ENCODE measurements around the gene HOXB3.
A peak's percentile ranks its signal among the peaks of the same experiment; 100 is the strongest.

Gene HOXB3

DNA sequence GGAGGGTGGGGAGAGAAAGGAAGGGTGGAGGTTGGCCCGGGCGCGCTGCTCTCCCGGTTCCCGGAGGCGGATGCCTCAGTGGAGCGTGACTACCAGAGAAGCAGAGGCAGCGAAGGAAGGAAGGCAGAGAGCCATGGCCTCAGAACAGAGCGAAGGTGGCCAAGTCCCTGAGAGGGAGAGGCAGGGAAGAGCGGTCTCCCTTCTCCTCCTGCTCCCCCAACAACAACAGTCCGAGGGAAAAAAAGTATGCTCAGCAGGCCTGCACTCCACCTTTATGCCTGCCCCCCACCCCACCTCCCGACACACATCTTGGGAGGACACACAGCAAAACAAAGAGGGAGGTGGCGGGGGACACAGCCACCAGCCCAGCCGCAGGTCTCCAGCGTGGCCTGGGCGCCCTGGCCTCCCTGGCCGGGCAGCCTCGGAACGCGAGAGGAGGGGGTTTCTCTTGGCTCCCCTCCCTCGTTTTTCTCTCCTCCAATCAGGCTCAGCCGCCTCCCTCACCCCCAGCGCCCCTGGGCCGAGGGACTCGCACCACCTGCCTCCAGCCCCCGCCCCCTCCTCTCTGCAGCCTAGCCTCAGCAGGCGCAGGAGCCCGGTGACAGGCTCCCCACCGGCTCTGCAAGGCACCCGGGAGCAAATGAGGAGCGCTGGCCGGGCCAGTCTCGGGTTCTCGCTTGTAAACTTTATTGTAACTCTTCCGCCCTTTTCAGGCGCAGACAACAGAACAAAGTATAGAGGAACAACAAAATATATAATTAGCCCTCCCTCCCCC is 21.8 kb upstream of the HOXB3 start:
- DNase-seq, result no peak

DNA sequence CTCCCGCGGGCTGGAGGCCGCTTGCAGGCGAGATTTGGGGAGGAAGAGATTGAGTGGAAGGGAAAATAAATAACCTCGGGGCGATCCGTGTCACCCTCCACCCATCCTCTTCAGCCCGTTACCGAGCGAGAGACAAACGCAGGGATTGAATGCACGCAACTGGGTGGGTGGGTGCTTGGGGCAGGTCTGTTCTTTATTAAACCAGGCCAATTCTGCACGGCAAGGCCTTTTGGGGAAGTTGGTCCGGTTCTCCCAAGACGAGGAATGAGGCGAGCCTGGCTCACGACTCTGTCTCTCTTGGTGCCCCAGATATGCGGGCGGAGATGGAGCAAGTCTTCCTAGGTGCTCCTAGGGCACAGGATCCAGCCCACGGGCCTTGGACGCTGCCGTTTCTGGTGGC is 21.2 kb upstream of the HOXB3 start:
- DNase-seq, result no peak

DNA sequence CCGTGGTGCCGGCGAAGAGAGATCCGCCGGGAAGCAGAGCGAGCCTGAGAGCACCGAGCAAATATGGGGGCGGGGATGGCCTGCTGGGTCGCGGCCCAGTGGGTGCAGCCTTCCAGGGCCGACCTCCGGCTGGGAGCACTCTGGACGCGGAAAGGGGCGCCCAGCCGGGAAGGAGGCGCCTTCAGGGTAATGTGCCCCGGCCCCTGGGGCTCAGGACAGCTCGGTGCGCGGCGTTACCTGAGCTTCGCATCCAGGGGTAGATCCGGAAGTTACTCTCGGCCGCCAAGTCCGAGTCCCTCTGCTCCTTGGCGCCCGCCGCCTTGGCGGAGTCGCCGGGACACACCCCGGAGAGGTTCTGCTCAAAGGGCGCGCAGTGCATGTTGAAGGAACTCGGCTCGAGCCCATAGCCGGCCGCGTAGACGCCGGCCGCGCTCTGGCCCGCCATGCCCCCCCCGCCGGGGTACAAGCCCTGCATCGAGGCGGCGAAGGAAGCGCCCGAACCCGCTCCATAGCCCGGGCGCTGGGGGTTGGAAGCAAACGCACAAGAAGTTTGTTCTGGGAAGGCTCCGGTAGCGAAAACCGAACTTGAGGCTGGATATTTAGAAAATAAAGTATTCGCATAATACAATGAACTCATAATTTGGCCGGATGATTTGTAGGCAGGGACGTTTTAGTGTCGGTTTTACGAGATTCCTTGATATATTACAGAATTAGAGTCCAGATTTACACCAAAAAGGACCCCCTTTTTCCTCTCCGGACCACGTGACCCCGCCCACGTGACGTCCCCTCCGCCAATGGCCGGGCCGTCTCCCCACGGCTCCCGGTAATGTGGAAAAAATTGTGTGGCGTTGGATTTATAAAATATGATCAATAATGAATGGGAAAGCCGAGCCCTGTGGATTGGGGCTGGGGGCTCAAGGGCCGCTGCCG is 20.5 kb upstream of the HOXB3 start, which contains the start of gene HOXB7:
Gene HOXB7 (minus strand): TSS at position 736 of the 930 bp plus-strand sequence. CDS start 99 bp downstream, at position 637.
- peak; percentile 56 for DNase-seq

DNA sequence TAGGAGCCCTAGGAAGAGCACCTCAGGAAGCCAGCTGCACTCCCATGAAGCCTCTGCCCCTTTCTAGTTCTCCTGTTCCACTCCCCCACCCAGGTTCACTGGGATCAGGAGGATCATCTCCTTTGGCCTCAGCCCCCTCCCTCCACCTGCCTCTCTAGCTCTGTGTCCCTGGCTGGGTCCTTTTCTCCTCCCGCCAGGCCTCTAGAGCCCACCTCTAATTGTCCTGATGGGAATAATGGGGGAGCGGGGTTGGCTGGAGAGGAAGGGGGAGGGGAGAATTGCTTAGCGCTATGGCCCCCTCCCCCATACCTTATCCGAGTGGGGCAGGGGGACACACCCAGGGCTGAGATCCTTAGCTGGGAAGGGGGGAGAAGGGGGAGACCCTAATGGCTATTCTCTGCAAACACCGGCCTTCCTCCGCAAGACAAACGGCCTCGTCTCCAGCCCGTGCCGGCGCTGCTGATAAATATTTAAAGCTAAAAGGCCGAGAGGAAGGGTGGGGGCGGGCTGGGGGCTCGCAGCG is 19.8 kb upstream of the HOXB3 start:
- no peak for DNase-seq

DNA sequence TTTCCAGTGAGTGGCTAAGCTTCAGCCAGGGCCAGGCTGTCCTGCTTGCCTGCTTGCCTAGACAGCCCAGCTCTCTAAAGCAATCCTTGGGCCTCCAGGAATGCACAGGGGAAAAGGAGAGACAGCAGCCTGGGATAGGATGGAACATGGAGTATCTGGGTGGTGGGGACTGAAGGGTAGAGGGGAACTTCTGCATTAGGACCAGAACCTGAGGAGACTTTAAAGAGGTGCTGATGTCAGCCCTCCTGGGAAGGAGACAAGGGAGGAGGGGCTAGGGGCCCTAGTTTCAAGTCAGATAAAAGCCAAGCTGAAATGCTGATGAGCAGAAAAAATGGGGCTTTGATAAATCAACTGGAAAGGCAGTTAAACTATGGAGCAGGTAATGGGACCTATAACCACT is 19.0 kb upstream of the HOXB3 start:
- no peak for DNase-seq

DNA sequence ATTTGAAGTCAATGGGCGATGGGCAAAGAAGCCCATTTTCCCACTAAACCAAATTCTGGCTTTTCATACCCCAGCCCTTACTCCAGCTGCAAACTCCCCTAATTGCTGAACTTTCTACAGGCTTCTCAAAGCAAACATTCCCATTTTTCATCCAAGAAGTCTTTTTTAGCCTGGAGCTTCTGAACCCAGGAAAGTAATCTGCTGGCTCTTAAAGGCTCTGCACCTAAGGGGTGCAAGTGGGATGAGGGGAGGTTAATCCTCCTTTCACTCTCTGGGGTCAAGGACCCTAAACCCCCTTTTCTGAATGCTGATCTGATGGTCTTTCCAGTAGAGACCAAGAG is 18.4 kb upstream of the HOXB3 start:
- no peak for DNase-seq

DNA sequence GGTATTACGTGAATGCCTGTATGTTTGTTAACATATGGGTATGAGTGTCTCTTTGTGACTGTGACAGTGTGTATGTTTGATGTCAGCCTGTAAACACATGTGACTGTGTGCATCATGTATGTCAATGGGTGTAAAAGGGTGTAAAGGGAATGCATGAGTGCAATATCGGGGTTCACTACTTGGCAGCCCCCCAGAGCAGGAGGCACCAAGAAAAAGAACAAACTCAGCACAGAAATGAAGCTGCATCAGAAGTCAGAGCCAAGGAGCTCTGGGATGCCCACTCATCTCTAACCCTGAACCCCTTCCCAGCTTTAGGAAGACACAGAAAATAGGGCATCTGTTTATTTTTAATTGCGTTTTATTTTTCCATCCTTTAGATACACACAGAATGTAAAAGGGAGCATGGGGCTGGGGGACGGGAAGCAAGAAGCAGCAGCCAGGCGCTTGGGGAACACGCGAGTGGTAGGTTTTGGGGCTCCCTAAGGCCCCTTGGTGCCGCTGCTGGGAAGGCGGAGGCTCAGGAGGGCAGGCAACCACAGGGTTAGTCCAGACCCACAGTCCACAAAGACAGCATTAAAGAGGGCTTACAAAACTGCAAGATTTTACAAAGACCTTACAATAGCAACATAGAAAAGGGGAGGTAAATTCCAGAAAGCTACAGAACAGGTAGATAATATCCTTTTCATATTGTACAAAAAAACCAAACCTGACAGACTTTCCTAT is 17.0 kb upstream of the HOXB3 start:
- no peak for DNase-seq

DNA sequence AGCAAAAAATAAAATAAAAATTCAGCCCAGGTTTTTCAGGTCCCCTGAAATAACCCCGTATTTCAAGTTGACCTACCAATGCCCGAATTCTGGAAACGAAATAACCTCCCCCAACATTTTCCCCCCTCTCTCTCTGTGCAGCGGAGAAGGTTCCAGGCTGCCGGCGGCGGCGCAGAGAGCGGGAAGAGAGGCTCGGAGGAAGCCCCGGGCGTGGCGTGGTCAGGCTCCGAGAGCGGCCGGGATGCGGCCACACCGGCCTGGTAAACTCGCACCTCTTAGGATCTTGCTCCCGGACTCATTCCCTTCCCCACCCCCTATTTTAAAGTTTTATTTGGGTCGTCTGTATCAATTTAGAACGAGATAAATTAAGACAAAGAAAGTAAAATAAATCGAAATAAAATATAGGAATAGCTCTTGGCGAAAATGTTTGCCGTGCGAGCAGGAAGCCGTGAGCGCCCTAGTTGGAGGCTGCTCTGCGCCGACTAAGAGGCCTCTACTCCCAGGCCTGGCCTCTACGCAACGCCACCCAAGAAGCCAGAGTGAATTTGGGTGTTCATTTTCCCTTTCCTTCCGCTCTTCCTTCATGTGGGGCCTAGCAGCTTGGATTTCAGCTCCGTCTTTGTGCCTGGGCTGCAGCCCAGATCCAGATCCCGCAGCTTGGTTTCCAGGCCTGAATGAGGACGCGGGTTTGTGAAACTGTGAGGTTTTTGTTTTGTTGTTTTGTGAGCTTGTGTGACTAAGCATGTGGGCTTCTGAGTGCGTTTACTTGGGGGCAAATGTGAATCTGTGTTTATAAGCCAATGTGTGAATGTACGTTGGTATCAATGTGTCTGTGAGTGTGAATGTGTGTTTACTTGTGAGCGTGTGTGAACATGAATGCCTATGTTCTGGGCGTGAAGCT is 16.2 kb upstream of the HOXB3 start:
- DNase-seq, result no peak

DNA sequence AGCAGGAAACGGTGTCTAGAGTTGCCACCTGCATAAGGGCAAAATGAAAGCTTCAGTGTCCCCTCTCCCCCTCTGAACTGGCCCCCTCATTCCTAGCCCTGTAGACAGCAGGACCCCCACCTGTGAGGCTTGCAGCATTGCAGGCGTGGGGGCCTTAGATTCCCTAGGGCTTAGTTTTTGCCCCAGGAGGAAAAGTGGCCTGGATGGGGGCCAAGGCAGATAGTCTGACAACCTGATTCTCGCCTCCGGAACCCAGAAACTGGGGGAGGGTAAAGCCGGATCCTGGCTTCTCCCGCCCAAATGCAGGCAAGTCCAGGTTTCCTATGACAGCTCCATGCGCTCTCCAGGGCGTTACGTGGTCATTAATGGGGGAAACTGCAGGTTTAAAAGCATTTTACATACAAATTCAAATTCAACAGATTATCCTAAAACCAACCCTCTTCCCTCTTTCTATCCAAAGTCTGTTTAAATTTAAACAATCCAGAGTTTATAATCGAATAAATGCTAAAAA is 15.4 kb upstream of the HOXB3 start:
- no peak for DNase-seq

DNA sequence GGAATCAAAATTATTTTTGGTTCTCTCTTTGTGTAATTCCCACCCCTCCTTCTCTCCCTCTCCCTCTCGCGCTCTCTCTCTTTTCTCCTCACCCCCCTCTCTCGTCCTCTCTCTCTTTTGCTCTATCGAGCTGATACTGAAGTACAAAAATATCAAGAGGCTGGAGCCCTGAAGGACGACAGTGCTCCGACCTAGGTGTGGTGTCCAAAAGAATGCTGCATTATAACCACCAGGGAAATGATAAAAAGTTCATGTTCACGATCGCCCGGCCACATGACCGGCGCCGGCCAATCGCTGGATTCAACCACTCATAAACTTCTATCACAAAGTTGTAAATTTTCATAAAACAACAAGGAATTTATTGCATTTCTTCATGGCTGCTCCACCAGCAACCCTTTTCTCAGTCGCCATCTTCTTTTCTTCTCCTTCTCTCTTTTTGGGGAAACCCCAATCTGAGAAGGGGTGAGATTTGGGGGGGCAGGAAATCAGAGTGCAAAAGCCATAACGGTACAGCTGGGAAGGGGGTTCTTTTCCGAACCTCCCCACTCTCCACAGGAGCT is 14.8 kb upstream of the HOXB3 start, which contains the start of gene HOXB6:
Gene HOXB6 (minus strand): TSS at position 217 of the 560 bp plus-strand sequence. CDS start 6,836 bp downstream, outside the sequence.
- DNase-seq, result no peak

DNA sequence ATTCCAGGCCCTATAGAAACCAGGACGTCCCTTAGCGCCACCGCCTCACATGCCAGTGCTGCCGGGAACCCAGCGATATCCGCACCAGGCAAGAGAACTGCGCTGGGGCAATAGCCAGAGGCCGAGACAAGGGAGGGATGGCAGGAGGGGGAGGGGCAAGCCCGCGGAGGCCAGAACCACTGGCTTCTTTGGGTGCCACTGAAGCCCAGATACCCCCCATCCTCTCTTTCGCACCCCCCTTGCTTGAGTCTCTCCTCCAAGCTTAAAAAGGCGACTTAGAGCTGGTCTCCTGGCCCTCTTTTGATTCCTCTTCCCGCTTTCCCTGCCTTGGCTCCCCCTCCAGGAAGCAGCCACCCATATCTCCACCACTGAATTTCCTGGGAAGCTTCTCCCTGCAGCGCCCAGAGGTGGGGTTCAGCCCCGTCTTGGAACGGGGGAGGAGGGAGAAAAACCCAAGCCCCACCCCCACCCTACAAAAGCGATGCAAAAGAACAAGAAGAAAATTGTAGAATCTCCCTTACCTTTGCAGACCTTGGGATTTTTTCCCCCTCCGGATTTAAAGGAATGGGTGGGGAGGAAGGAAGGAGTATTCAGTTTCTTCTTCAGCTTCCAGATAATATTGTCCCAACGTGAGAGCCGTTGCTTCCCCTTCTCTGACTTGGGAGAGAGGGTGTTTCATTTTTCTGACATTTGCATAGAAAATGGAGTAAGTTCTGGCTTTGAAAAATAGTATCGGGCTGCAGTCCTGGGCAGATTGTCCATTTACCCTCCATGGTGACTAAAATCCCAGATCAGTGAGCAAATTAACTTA is 14.1 kb upstream of the HOXB3 start:
- DNase-seq, result no peak

DNA sequence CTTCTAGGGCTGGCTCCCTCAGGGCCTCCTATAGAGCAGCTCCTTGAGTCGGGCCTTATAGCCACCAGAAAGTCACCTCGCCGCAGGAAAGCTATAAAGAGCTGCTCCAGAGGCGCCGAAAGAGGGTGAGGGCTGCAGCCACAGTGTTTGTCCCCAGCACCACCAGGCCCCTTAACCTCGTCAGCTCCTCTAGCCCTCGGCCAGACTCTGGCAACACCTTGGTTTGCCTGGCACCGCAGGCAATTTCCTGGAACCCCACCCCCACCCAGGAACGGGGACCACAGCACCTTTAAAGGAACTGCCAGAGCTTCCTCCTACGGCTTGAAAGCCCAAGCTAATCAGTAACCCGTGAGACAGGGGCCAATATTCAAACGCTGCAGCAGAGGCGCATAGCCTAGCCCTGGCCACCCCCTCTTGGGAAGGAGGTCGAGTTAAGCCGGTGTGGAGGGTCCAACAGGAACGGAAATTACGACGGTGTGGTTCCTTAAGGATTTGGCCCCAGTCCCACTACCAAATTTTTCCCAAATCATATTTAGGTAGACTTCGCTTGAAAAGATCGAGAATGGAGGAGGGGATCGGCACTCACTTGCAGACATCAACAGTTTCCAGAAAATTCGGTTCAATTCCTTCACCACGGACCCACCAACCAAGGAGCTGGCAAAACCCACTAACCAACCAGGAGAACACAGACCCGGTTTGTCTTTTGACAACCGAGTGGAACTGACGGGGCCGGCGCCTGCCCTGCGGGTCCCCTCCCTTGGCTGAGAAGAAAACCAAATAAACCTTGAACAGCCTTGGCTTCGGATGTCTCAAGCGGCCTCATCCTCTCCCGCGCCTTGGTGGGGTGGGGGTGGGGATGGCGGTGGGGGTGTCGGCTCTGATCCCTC is 11.7 kb upstream of the HOXB3 start:
- DNase-seq, result no peak

DNA sequence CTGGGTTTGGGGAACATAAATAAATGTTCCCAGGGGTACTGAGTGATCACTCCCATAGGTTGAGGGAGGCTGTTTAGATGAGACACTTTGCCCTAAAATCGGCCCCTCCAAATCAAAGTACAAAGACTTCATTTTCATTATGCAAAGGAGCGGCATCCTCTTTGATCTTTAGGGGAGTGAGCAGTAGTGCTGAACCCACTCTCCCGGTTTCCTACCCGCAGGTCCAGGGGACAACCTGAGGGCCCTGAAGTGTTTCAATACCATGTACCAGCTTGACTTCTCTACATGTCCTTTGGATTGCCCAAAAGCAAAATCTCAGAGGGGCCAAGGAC is 11.1 kb upstream of the HOXB3 start:
- DNase-seq, result no peak

DNA sequence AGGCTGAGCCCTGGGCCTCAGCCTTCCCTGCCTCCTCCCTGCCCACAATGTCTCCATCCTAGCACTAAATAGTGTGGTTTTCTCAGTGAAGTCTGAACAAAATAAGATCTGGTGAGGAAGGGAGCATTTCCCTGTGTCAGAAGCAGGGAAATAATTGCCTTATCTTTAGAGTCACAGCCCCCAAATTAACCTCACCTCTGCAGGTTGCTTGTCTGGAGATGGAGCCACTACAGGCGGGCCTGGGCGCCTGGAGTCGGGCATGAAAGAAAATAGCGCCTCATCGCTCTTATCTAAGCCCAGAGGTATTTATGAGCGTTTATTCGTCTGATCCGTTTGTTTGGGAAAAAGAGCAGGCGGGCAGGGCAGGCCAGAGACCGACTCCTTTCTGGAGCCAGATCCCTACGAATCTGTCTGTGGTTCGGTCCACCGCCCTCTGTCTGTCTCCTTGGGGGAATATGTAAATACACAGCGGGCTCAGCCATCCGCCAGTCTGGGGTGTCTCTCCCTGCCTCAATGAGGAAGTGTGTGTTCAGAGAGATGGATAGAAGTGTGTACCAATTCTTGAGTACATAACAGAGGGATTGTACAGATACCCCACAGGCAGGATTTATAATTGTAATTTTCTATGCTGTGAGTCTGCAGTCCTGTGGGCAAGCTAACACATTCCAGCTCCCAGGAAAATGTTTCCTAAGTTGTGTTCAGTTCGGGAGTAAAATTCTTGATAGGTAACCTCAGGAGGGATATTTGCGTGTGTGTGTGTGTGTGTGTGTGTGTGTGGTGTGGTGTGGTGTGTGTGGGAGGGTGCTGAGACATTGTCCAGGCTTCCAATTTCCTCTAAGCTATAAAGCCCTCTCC is 10.4 kb upstream of the HOXB3 start:
- DNase-seq, result no peak

DNA sequence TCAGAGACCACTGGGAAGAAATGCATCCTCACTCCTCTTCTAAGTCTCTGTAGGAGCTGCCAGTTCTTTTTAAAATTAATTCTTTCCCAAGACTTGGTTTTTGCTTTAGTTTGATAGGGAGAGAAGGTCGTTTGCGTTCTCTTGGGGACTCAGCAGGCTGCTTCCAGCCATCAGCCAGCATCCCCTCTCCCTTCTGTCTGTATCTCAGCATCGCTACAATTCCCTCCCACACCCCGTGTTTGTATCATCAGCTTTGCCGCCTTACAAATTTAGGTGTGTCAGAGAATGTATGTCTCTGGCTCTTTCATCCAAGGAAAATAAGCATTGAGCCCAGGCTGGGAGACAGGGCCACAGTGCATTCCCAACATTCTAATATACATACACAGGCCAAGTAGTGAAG is 9.3 kb upstream of the HOXB3 start:
- DNase-seq, result no peak

DNA sequence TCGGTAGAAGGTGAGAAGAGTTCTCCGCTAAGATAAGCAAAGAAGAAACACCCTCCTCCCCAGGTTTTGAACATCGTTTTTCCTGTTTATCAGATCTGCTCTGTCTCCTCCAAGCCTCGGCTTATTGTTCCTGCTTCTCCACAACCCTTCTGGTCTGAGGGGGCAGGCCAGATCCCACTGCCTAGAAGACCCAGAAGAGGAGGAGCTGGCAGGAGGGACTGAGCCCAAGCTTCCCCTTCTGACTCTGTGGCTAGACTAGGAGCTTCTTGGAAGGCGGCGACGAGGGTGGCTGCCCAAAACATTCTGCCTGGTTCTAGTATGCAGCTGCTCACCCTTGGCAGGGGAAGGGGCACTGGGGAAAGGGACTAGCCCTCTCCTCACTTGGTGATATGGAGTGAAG is 8.7 kb upstream of the HOXB3 start:
- no peak for DNase-seq

DNA sequence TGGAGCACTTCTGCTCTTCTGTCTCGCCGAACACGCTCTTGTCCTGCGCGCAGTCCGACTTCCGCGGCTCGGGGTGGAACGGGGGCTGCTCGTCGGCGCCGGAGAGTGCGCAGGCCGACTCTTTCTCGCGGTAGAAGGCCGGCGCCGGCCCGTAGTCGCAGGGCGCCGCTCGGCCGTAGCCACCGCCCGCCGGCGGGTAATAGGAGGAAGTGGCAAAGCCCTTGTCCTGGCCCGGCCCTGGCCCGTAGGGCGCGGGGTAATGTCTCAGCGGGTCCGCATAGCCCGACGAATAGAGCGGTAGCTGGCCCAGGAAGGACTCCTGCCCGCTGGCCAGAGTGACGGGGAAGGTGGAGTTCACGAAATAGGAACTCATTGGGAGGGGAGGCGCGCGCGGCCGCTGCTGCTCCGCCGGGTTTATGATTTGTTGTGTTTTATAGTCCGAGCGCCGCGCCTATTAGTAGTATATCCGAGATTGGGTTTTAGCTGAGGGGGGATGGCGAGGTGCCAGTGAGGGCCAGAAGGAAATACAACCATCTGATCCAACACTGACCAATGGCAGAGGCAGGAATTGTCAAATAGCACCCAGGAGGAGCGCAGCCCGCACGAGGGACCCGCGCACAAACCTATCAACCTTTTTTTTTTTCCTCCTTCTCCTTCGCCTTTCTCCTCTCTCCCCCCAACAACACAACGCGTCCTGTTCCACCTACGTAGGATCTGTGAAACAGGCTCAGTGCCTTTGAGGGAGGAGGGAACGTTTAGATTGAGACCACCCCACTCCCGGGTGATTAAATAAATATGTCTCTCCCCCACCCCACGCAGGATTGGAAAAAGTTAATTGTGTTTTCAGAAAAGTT is 8.0 kb upstream of the HOXB3 start:
- DNase-seq, result no peak

DNA sequence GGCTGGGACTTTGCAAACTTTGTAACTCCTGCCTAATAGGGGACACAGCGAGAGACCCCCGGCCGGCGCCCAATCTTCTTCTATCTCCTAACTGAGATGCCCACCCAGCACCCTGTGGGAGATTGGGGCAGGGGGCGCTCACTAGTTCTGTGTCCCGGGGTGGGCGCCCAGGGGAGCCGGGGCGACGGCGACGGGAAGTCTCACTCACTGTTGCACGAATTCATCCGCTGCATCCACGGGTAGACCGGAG is 7.4 kb upstream of the HOXB3 start:
- no peak for DNase-seq

Data from activated T-cell treated with anti-CD3 and anti-CD28 coated beads for 4 hours (primary cell).